GM18867 (cell line): ENCODE data around the gene GALNT2.
A peak's percentile ranks its signal among the peaks of the same experiment; 100 is the strongest.

Experiments
- ATAC-seq: cut with Tn5 transposase; IDR thresholded peaks from one replicate; pipeline ENCODE4 v1.9.1; 2021; ENCODE audit warnings: mild to moderate bottlenecking, moderate library complexity; ENCODE audit not compliant: unreplicated experiment

GALNT2 gene

GRCh38 chr1:230141797-230142607 lies 75.0 kb downstream of the GALNT2 start:
- no peak for ATAC-seq

DNA sequence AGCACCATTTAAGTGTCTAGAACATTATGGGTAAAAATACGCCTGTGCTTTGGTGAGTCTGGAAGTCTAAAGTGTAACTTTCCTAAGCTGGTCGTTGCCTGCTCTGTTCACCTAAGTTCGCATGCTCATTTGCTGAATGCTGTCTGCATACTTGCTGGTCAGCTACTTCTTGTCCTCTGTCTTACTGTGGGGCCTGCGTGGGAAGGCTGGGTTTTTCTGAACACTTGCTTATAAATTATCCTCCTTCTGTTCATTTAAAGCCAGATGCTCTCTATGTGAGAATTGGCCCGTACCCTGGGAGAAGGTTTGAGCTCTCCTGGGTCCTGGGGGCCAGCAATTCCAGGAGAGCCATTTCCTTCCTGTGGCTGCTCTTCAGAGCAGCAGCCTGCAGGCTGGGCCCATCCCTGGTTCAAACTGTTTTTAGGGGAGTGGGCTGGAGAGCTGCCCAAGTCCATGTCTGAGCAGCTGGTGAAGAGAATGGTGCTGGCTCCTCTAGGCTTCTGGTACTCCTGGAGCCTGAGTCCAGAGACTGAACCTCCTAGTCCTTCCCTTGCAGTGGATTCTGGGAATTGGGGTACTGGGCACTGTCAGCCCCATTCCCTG lies 75.7 kb downstream of the GALNT2 start:
- no peak for ATAC-seq

DNA sequence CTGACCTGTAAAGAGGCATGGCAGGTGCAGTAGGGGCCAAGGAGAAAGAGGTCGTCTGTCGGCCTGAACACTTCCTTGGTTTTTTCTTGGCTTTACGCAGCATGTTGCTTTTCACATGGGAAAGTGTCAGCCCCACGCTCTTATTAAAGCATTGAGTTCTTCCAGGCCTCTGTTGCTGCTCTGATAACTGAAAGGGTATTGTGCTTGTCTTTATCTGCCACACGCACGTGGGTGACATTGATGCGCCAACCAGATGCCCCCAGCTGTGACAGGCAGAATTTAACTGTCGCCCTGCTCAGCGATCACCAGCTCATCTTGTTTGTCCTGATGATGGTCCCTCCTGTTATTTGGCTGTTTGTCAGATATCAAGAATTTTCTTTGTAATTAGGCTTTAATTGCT lies 76.5 kb downstream of the GALNT2 start:
- no peak for ATAC-seq

- ATAC-seq: no peak
Measured at GRCh38 chr1:230144010-230144614, 77.1 kb downstream of the GALNT2 start.

DNA sequence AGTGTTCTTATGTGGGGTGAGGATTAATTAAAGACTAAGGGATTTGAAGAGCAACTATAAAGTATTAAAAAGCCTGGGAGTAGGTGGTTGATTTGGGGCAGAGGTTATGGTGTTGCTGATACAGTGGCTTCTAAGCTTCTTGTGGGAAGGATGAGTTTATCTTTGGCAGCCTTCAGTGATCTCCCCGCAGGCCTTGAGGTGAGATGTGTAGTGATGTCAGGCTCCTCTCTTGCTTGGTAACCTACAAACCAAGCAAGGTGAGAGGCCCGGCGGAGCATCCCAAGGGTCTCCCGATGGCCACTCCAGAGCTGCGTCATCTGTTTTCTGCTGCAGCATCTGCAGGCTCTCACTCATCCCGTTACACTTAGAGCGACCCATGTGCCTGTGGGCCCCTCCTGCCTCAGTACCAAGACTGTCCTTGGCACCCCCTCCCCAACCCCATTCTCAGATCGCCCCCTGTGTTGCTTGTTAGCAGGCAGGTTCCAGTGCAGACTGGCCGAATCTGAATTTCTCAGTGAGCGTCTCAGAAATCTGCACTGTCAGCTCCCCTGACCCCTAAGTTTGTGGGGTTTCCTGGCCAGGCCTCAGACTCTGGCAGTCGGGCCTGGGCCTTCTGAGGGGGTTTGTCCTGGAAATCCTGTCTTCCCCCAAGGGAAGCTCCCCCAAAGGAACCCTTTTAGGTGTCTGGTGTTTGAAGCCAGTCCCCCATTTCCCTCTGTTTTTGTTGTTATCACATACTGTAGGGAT lies 77.9 kb downstream of the GALNT2 start:
- ATAC-seq: no peak

GRCh38 chr1:230145505-230145899 lies 78.5 kb downstream of the GALNT2 start:
- no peak for ATAC-seq

GRCh38 chr1:230145953-230146476 lies 79.0 kb downstream of the GALNT2 start:
- peak; percentile 44 for ATAC-seq

GRCh38 chr1:230146709-230147108 lies 79.7 kb downstream of the GALNT2 start:
- no peak for ATAC-seq

GRCh38 chr1:230147253-230148125 lies 80.5 kb downstream of the GALNT2 start:
- no peak for ATAC-seq

DNA sequence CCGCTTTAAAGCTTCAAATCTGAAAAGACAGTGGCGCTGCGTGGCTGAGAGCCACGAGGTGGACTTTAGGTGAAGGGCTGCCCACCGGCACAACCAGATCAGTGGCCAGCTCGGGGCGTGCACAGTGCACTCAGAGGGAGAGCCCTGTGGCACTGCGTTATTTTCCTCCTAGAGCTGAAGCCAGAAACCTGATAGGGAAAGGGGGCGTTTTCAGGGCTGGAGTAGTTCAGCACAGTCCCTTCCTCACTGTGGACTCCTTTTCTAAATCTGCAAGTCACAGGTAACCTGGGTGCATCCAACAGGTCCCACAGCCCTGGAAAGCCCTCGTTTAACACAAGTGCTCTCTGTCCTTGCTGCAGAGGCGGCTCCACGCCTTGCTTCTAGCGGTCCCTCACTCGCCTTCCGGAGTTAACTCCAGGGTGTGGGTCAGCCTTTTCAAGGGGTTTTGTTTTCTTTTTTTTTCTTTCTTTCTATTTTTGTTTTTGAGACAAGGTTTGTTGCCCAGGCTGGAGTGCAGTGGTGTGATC lies 81.2 kb downstream of the GALNT2 start:
- ATAC-seq: no peak

DNA sequence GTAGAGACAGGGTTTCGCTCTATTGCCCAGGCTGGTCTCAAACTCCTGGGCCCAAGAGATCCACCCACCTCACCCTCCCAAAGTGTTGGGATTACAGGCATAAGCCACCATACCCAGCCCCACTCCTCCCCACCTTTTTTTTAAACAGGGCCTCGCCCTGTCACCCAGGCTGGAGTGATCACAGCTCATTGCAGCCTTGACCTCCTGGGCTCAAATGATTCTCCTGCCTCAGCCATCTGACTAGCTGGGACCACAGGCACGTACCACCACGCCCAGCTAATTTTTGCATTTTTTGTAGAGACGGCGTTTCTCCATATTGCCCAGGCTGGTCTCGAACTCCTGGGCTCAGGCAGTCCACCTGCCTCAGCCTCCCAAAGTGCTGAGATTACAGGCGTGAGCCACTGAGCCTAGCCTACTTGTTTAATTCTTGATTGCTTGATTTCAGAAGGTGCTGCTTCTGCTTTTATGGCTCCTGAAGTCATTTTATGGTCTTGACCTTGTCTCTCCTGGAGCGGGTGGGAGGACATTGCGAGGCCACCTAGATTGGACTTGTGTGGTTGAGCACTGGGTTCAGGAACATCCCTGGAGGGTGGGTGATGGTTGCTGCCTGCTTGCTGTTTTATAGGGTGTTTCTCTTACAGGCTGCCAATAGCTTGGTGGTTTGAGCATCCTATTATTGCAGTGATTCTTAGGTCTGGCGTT lies 81.9 kb downstream of the GALNT2 start:
- no peak for ATAC-seq

GRCh38 chr1:230149751-230150584 lies 82.9 kb downstream of the GALNT2 start:
- ATAC-seq: peak; percentile 40

GRCh38 chr1:230150615-230151014 lies 83.6 kb downstream of the GALNT2 start:
- no peak for ATAC-seq

- no peak for ATAC-seq
Measured at GRCh38 chr1:230151924-230152468, 85.0 kb downstream of the GALNT2 start.

- ATAC-seq: no peak
Measured at GRCh38 chr1:230152999-230153398, 86.0 kb downstream of the GALNT2 start.

- no peak for ATAC-seq
Measured at GRCh38 chr1:230153641-230154296, 86.7 kb downstream of the GALNT2 start.

DNA sequence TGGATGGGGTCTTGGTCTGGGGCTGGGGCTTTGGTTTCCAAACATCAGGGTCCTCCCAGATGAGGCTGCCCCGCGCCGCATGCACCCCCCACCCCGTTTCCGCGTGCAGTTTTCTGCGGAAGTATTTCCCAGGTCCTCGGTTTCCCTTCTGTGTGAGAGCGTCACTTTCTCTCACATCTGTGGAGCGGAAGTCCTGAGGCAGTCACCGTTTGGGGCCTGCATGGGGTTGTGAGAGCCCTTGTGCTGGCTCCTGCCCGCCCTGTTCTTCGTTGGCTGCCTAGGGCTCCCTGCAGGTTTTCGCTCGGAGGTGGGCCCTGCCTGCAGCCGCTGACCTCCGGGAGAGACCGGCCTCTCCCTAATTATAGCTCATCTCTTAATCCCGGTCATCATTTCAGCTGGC lies 88.0 kb downstream of the GALNT2 start:
- ATAC-seq: no peak

GRCh38 chr1:230156068-230156467 lies 89.0 kb downstream of the GALNT2 start:
- no peak for ATAC-seq
